ENCODE measurements around the gene APBB2.

Gene APBB2

DNA sequence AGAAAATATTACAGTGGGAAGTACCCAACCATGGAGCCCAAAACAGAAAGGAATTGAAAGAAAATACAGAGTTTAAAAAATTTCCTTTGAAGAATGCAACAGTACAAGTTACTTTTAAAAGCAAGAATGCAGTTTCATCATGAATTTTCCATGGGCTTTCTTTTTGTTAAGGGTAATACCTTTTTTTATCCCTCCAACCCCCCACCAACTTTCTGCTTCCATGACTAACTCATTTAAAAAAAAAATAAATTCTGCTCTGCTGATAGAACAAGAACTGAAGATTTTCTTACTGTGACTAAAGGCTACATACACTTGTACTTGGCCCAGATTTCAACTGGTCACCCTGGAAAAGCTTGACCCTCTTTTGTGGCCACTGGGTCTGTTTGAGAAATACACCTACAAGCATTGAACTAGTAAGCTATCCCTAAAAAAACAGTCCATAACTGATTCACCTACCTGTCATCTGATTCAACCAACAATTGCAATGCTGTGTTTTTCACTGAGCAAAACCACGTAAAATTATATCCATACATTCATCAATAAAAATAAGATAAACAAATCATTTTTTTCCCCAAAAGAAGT, 250.4 kb downstream of the APBB2 start:
- DNase-seq: no peak

DNA sequence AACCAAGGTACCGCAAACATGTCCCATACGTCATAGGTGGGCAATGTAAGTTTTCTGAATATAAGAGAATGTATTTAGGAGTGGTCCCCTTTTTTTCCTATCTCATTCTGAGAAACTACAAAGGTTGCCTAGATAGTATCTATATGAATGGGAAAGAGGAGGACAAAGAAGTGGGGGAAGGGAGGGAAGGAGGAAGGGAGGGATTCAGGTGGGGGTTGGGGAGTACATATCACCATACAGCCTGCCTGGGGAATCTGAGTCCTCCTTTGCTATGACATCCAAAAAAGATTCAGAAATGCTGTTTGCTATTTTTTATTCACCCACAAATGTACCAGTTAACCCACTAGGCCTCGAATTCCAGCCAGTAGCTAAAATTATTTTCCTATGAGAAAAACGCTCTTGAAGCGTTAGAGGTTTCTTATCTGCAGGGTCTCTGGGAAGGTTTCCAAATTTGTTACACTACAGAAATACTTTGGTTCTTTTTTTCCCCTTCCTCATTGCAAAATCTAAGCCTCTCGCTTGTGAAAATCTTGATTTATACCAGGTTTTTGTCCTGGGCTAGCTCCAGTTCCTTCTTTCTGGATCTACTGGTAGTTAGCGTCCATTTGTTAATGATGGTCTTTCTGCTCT, 251.7 kb downstream of the APBB2 start:
- no peak for DNase-seq

GRCh38 chr4:40960941-40961340, 253.4 kb downstream of the APBB2 start:
- no peak for DNase-seq

- no peak for DNase-seq
Observed at GRCh38 chr4:40957281-40957680, 257.1 kb downstream of the APBB2 start.

- no peak for DNase-seq
Observed at GRCh38 chr4:40956721-40957255, 257.6 kb downstream of the APBB2 start.

DNA sequence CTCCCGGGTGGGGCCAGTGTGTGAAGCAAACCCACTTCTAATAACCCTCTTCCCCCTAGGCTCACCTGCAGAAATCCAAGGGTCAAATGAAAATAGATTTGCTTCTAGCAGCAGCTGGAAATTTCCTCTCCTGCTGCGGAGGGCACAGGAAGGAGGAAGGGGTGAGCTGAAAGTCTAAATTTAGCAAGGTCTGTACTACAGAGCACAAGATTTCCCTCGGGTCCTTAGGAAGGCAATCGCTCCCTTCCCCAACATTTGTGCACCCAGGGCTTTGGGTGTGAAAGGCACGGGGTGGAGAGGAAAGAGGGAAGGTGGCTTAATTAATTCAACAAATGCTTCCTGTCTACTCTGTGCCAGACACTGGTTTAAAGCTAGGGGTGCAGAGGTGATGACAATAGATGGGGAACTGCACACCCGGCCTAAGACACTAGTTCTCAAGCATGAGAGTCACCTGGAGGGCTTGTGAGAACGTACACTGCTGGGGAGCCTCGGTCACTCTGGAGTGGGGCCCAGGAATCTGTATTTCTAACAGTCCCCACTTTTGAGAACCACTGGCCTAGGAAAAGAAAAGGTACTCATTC, 260.2 kb downstream of the APBB2 start:
- DNase-seq: no peak

DNA sequence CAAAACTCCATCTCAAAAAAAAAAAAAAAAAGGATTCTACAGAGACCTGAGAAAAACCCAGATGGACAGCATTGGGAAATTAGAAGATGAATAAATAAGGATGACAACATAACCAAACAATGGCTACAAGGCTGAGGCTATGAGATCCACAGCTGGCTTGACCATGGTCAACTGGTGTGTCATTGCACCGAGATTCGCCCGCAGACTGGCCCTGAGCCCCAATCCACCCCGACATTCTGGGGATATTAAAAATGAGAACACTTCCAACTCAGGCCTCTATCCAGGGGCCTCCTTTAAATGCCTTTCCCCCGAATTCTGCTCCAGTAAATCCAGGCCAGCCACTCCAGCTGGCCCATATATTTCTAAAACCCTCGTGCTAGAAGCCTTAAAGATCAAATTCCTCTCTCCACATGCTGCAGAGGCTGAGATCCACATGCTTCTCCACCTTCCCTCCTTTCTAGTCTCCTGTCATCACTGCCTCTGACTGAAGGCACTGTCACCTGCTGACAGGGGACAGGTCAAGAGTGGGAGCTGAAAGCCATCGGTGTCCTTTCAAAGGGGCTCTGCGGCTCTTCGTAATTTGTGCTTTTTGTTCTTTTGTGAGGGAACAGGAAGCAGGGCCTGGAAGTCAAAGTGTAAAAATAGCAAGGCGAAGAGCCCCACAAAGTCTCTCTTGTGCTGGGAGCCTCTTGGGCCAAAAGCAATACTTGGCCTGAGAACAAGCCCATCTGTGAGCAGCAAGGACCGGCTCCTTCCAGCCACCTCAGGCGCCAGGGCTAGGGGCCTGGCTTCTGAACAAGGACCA, 260.9 kb downstream of the APBB2 start:
- no peak for DNase-seq

DNA sequence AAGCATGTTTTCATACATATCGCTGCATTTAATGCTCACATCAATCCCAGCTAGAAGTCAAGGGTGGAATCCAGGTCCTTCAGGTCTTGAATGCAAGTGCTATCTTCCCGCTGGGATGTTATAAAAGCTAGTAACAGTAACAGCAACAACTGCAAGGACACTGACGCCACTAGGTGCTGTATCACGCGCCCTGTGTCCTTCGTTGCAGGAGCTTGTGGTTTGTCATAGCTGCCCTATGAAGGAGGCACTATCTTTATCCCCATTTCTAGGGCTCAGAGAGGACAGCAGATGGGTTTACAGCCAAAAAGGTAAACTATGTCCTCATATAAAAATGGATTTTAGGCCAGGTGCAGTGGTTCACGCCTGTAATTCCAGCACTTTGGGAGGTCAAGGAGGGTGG, 261.7 kb downstream of the APBB2 start:
- no peak for DNase-seq

DNA sequence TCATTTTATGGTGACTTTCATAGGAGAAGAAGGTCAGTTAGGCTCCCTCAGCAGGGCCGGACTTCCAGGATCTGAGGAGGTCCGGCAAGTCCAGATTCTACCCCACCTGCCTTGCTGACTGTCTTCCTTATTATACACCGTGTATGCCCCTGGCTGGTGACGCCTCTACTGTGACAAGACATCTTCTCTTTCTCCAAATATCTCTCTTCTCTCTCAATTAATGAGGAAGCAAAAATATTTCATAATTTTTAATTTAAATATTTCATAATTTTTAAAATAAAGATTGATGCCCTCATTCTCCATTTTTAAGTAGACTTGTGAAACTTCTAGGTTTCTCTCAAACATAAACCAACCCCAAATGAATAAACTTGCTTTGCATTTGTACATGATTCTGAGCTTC, 262.1 kb downstream of the APBB2 start:
- DNase-seq: no peak

DNA sequence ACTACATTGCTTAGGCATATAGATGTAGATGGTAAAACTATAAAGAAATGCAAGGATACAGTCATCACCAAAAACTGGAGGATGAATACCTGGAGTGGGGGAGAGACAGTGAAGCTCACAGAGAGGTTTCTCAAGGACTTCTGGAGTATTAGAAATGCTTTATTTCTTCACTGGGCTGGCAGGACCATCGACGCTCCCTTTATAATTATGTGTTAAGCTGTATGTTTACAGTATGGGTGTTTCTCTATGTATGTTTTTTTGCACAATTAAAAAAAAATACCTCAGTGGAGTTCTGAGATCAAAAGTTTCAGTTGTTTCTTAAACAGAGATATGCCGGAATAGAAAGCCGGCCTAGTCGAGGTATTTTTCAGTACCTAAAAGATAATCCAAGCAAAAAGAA, 263.3 kb downstream of the APBB2 start:
- DNase-seq: no peak

DNA sequence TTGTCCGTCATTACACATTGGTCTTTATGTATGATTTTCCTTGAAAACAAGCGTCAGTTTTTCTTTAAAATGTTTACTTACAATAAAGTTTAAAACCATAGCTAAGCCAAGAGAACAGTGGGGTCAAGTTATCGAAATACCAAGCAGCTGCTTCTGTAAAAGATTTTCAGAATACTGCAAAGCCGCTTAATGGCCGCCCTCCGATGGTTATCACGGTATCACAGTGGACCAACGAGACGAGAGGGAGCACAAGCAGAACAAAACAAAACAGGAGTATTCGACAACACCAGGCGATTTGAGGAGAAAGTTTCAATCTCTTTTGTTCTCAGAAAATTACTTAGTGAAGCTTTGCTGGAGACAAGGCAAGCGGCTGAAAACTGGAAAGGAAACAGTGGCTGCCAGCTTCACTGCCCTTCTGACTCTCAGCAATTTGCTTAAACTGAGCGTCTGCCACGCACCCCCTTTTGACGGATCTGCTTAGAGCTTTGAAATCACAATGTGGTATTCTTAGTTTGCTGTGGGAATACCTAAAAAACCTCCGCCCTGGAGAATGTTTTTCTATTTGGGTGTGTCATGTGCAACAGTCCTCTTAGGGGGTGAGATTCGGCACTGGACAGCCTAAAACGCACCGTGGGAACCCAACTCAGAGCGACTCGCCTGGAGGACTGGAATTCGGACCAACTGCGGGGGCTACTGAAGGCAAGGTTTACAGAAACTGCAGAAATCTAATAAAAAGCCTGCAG, 264.8 kb downstream of the APBB2 start:
- no peak for DNase-seq

GRCh38 chr4:40948014-40948413, 266.3 kb downstream of the APBB2 start:
- no peak for DNase-seq

DNA sequence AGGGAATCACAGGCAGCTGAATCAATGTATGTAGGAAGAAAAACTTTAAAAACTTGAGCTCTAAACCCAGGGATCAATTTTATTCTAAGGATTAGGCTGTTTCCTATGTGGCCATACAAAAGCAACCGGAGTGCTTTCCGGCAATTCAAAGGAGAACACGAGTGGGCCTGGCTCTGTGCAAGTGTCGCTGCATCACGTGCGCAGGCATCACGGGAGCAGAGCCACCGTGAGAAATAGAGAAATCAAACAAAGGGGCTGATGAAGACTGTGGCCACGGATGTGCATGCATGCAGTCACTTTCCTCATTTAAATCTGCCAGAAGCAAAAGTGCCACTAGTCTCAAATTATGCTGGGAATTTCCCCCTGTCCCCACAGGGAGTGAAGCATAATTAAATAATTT, 267.7 kb downstream of the APBB2 start:
- no peak for DNase-seq

GRCh38 chr4:40940756-40941155, 273.6 kb downstream of the APBB2 start:
- no peak for DNase-seq

GRCh38 chr4:40940317-40940741, 274.0 kb downstream of the APBB2 start:
- no peak for DNase-seq

DNA sequence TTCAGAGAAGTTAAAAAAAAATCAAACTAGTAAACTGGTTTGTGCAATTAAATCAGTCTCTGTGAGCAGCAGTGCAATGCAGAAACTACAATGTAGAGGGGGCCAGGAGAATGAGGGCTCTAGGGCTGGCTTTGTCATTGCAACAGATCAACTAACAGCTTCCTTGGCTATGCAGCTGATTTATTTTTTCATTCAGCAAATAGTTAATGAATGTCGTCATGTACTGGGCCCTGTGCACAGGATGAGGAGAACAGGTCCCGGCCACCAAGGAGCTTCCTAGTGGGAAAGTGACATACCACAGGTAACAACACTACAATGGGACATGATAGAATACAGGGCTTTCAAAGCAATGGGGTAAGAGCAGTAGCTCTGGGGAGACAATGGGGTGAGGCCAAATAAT, 274.5 kb downstream of the APBB2 start:
- DNase-seq: no peak

DNA sequence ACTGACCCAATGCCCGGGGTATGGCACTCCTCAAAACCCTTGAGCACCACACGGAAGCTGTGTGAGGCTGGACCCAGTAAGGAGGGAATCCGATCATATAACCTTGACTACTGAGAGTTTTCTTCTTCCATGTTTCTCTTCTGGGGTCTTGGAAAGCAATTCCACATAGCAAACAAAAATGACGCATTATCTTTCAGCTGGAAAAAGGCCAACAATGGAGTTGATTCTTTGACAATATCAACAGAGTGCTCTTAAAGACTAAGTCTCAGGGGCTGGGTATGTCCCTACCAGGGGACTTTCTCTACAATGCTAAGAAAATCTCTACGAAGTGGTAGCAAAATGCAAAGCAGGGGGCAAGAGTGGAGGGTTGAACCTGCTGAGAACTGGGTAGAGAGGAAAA, 276.0 kb downstream of the APBB2 start:
- DNase-seq: no peak

- DNase-seq: no peak
Observed at GRCh38 chr4:40937140-40937725, 277.1 kb downstream of the APBB2 start.

DNA sequence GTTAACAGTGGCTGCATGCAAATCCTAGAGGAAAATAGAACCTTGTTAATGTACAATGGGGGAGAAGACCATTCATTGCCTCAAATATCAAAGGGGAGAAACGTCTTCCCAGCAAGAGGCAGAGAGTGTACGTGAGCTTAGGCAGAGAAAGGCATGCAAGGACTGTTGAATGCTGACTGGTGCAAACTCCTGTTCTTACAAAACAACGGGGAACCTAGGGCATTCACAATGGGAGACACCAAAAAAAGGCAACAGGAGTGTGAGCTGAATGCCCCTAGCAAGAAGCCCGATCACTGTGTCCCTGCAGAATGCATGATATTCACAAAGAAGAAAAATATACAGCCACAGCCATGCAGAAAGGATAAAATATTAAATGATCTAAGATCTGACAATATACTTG, 279.7 kb downstream of the APBB2 start:
- no peak for DNase-seq

DNA sequence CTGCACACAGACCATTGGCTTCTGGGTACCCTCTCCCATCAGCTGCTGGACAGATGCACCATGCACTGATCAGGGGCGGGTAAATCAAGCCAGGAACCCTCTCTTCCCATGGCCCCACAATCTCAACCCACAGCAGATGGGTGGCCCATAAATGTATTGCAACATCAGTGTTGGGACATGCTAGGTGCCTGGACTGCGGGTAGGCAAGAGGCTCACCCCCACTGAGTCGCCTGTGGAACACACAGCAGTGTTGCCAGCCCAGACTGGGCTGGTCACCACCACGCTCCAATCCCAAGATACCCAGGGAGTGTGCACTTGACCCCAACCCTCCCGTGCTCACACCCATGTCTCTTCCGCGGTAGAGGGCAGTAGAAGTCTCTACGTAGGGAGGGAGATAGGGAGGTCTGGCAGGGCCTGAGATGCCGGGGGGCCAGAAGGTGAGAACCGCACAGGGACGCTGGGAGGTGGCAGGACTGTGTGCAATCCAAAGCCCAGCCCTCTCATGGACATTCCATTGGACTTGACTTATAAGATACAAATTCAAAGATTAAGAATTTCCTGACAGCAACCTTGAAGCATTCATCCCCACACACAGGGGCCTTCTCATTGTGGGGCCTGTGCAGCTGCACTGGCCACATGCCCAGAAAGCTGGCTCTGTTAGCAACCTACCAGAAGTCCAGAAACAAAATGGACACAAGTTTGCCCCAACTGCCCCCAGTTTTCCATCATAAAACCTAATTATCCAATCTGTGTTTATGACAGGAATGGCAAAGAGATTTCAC, 280.9 kb downstream of the APBB2 start:
- no peak for DNase-seq

DNA sequence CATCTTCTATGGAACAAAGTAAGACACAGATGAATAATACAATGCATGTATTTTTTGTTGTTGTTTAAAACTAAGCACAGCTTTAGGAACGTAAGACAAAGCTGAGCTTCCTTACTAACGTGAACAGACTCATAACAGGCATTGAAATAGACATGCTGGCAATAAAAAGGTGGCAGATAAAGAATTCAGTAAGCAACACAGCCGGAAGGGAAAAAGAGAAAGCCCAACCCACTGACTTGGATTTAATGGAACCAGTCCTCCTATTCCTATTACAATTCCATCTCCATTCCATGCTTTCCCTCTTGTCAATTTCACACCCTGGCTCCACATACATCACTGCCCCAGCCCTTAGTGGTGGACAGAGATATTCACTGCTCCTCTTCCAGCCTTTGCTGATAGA, 282.5 kb downstream of the APBB2 start:
- no peak for DNase-seq

GRCh38 chr4:40931238-40931637, 283.1 kb downstream of the APBB2 start:
- DNase-seq: no peak
